GM19324 (cell line): ENCODE data around the gene ADPRHL1.
A peak's percentile ranks its signal among the peaks of the same experiment; 100 is the strongest.

ENCODE experiments used
- ATAC-seq: cut with Tn5 transposase; IDR thresholded peaks from one replicate; pipeline ENCODE4 v1.9.1; 2021; ENCODE audit warnings: mild to moderate bottlenecking, moderate library complexity; ENCODE audit not compliant: unreplicated experiment, low FRiP score

Gene ADPRHL1

GRCh38 chr13:113452942-113453901 lies at the start of gene ADPRHL1:
Gene ADPRHL1 (minus strand): TSS chr13:113453488. CDS start chr13:113453437, 51 bp downstream.
- ATAC-seq, result no peak

GRCh38 chr13:113502686-113503085 lies 49.4 kb upstream of the ADPRHL1 start:
- ATAC-seq, result no peak

- no peak for ATAC-seq
Observed at GRCh38 chr13:113500530-113501265, 47.4 kb upstream of the ADPRHL1 start.

GRCh38 chr13:113499936-113500335 lies 46.6 kb upstream of the ADPRHL1 start:
- no peak for ATAC-seq

- ATAC-seq, result no peak
Observed at GRCh38 chr13:113498905-113499304, 45.6 kb upstream of the ADPRHL1 start.

- ATAC-seq, result no peak
Observed at GRCh38 chr13:113497217-113497616, 43.9 kb upstream of the ADPRHL1 start.

DNA sequence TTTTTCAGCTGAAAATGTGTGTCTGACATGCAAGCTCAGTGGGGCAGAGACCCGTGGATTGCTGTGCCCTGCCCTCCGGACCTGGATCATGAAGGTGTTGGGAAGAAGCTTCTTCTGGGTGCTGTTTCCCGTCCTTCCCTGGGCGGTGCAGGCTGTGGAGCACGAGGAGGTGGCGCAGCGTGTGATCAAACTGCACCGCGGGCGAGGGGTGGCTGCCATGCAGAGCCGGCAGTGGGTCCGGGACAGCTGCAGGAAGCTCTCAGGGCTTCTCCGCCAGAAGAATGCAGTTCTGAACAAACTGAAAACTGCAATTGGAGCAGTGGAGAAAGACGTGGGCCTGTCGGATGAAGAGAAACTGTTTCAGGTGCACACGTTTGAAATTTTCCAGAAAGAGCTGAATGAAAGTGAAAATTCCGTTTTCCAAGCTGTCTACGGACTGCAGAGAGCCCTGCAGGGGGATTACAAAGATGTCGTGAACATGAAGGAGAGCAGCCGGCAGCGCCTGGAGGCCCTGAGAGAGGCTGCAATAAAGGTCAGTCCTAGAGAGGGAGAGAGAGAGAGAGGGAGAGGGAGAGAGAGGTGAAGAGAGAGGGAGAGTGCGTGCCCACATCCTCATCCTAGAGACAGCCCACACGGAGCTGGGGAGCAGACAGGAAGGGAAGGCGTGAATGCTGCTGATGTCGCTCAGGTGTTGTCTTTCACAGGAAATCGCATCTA lies 42.4 kb upstream of the ADPRHL1 start:
- no peak for ATAC-seq

DNA sequence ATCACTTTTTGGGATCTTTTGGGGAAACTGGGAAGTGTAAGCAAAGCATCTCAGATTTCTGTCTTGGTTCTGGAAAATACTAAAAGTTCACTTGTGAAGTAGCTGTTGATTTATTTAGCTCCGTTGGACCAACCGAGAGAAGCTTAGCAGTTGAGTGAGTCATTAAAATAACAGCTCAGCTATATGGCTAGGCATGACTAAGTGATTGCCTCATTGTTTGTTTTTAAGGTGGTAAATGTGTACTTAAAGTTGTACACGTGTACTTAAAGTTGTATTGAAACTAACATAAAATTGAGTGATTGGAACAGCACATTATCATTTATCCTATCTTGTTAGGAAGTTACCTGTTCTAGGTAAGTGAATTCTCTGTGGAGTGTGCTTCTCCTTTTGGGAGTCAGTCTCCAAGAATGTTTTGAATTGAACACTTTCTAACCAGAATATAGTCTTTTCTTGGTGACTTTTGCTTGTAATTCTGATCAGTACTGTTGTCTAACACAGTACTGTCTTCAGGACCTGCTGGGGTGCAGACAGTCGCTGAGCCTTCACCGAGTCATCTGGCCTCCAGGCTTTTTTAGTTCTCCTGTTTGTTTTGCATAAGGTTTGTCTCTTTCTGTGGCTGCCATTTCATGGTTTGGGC lies 40.1 kb upstream of the ADPRHL1 start:
- no peak for ATAC-seq

DNA sequence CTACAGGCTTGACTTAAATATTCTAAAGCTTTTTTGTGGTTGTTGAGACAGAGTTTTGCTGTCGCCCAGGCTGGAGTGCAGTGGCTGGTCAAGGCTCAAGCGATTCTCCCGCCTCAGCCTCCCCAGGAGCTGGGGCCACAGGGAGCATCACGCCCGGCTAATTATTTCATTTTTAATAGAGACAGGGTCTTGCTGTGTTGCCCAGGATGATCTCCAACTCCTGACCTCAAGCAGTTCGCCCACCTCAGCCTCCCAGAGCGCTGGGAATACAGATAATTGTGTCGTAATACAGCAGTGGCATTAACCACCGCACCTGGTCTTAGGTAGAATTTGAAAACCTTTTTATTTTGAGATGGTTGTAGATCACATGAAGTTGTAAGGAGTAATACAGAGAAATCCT lies 38.7 kb upstream of the ADPRHL1 start:
- ATAC-seq, result no peak

DNA sequence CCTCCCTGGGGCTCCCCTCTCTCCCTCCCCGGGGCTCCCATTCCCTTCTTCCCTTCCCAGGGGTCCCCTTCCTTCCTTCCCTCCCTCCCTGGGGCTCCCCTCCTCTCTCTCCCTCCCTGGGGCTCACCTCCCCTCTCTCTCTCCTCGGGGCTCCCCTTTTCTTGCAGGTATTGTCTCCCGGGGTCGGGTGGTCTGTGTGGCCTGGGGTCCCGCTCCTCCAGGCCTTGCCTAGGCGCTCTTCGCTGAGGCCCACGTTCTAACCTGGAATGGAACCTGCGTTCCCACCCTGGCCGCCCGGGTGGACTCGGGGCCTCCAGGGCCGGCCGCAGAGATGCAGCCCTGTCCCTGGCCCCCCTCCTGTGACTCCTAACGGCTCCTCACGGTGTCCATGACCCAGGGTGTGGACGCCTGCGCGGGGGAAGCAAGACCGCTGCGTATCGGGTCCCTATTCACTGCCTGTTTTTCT lies 38.2 kb upstream of the ADPRHL1 start:
- ATAC-seq, result no peak

GRCh38 chr13:113490496-113491417 lies 37.5 kb upstream of the ADPRHL1 start, which contains the start of gene DCUN1D2:
Gene DCUN1D2 (minus strand): TSS chr13:113490711. CDS start chr13:113490669, 42 bp downstream.
- ATAC-seq, result peak; percentile 90

GRCh38 chr13:113489549-113490495 lies 36.5 kb upstream of the ADPRHL1 start:
- ATAC-seq, result peak; percentile 5

GRCh38 chr13:113489171-113489548 lies 35.9 kb upstream of the ADPRHL1 start:
- no peak for ATAC-seq

DNA sequence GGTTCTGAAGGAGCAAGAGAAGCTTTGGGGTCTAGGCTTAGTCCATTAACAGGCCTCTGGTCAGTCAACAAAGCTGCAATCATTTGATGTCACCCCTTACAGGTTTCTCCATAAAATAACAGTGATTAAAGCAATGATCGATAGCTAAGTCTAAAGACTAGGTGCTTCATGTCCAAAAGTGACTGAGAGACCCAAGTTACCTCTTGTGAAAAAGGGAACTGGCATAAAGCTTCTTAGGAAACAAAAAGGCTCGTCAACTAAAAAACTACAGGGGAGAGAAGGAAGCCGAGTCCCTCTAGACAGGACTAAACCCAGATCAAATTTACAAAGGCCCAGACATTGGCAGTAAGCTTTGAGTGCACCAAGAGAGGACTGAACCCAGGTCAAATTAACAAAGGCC lies 35.0 kb upstream of the ADPRHL1 start:
- ATAC-seq, result no peak

GRCh38 chr13:113486698-113487097 lies 33.4 kb upstream of the ADPRHL1 start:
- no peak for ATAC-seq

DNA sequence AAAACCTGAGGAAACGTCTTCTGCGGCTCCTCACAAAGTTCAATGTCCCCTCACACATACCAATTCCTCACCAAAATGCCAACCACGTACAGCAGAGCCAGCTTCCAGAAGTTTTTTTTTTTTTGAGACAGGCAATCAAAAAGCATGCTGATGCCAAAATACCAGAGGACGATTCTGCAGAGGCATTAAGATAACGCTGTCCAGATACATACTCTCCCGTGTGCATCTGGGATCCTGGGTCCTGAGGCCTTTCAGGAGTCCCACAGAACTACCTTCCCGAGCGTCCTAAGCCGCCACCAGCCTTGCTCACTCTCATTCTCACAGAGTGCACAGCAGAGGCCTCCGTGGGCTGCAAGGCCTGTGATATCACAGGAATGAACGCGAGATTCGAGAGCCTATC lies 32.3 kb upstream of the ADPRHL1 start:
- ATAC-seq, result no peak

DNA sequence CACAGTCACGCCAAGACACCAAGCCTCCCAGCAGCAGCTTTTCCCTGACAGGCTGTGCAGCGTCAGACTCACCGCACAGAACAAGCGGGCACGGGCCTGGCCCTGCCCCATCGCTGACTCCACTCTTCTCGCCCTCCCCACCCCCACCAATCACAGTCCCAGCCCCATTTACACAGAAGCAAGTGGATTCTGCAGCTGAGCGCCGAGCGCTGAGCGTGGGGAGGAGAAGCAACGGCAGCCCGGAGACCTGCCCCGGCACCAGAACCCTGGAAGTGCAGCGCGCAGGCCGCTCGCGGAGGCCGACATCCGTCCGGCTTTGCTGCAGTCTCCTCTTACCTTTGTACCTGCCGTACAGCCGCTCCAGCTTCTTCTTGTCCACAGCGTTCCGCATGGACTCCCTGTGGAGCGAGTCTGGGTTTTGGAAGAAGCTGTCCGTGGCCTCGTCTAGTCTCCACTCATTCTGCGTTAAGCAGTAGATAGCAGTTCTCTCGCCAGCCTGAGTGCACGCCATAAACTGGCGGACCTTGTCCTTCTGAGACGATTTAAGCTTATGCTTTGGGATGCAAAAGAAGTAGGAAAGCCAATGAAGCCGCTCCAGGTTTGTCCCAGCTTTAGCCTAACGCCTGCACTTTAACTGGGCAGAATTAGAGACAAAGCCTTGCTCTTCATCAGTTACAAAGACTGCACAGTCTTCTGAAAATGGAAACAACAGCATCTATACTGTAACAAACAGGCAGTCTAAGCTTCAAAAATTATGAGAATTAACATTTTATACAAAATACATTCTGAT lies 30.4 kb upstream of the ADPRHL1 start:
- ATAC-seq, result no peak
